ENCODE measurements around the gene APOL3.
"Not testable (repeated sequence)": the region's sequence is repeated elsewhere in the genome, so short reads cannot be mapped to it uniquely, and the experiment has no call there.

APOL3 gene

DNA sequence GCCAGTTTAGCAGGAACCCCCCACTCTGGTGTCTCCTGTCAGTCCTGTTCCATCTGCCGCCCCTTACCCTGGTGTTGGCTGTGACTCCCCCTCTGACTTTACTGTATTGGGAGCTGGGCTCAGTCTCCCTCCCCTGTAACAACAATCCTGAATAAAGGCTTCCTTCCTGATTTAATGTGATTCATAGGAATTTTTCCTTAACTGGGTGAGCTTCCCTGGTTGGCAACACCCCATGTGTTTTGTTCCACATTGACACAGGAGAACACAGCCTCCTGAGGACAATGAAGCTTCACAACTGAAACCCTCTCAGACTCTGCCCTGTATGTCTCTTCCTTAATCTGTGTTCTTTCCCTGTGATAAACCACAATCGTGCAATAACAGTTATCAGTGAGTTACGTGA, 32.6 kb upstream of the APOL3 start:
- DNase-seq (ENCODE audit: low read depth in 3 of 3, low spot score in 1 of 3), result no peak

DNA sequence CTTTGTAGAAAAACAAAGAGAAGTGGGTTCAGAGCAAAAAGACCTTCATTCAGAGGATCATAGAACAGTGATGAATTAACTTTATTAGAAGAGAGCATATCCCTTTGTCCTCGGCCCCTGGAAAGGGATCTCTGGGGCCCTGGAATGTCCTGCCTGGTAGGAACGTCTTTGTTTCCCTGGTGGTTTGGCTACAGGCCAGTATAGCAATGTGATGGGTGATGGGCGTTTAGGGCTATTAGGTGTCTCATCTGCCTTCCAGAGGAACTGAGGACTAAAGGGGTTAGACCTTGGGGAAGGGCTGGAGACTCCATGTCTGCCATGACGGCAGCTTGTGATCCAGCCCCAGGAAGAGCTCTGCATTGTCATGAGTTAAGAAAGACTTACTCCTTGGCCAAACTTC, 32.0 kb upstream of the APOL3 start:
- no peak for DNase-seq (ENCODE audit: low read depth in 3 of 3, low spot score in 1 of 3)

DNA sequence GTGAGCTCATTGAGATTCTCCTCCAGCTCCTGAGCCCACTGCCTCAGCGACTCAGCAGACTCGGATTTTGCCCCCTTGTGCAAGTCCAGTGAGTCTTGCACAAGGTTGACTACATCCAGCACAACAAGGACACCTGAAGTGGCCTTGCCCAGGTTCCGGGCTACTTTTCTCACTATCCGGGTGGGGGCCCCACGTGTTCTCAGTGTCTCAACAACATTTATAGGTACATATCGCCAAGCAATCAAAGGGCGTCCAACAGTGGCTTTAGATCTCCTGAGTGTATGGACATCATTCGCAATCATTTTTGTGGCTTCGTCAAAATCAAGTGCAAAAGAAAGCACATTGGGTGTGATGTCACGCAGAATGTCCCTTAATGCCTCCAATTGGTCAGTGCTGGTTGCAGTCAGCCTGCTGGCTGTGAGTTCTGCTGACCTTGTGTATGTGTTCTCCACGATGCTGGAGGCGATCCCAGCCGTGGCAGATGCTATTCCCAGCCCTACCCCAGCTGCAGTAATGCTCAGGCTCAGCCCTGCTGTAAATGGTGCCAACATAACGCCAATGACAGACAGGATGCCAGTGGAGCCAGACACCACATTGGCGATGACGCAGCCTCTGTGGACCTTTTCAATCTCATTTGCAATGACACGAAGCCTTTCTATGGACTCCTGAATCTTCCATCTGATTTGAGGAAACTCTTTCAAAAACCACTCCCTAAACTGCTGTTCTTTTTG, 30.7 kb upstream of the APOL3 start:
- DNase-seq (ENCODE audit: low read depth in 3 of 3, low spot score in 1 of 3), result no peak

DNA sequence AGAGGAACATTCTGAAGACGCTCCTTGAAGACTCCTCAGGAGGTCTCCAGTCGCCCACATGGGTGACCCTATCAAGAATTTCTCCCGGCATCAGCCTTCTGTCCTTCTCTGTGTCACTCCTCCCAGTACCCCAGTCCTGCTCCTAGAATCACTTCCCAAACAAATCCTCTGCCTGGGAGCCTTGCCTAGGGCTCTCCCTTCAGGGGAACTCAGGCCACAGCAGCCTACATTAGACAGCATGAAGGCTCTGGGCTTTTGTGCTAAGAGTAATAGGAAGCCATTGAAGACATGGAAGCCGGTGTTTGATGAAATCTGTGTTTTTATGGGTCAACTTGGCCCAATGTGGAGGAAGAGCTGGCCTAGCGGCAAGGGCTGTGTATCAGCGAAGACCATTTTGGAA, 27.3 kb upstream of the APOL3 start:
- DNase-seq (ENCODE audit: low read depth in 3 of 3, low spot score in 1 of 3), result not testable (repeated sequence)

DNA sequence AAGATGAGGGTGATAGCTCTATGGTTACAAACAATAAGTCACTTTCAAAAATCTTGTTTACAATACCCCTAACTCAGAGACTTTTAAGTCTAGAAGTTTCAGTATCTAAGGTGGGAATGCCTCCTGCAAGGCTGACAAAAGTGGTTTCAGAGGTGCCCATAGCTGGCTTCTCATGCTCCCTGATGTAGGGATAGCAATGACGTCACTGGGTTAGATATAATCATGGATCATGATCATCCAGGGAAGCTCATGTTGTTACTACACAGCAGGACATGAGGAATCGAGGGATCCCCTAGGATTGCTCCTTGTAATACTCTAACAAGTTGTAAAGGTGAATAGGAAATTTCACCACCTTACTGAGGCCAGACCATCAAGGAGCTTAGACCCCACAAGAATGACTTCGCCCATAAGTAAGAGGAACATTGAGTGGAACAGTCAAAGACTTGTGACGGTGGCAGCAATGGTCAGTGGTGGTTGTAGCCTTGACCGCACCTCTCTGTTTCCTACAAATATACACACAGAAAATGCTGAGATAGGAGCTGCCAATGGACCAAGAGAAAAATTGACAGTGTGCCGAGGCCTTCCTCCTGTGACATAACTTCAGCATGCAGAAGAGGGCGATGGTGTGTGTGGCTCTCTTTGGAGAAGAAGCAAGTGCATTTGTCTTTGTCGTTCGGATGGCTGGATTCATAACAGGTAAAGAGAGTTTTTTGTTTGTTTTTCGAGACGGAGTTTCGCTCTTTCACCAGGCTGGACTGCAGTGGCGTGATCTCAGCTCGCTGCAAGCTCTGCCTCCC, 25.5 kb upstream of the APOL3 start:
- DNase-seq (ENCODE audit: low read depth in 3 of 3, low spot score in 1 of 3), result no peak

DNA sequence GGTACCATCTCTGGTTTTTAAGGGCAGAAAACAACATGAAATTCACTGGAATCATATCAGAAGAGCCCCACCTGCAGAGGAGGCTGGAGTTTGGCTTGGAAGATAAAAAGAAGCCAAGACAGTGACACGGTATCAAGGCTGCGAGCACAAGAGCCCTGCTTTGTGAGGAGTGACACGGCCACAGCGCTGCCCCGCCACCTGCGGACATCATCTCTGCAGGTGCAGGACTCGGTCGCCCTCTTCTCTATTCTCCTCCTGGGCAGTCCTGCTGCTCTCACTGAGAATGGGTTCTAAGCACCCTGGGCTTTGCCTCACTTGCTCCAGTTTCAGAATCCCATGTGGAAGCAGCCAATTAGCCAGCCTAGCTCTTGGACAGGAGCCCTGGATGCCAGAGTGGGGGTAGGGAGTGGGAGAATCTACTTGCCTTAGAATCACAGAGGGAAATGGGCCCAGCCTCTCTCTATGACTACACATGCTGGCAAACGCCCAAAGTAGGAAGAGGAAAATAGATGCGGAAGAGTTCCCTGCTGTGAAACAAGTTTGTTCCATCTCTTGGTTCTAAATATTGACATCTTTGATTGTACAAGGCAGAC, 24.0 kb upstream of the APOL3 start:
- no peak for DNase-seq (ENCODE audit: low read depth in 3 of 3, low spot score in 1 of 3)

DNA sequence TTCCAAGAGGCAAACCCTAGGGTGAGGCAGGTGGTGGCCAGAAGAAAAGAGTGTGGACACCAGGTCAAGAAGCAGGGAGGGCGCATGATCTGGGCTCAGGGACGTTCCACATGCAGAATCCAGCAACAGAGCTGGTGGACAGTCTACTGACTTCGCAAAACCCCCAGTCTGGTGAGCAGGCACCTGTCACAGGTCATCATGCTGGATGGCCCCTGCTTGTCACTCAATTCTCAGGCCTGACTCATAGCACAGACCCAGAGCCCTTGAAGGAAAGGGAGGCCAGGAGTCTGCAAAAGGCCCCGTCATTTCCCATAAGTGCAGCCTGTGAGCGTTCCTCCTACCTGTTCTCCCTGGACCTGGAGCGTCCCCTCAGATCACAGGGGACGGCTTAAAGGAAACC, 22.9 kb upstream of the APOL3 start:
- no peak for DNase-seq (ENCODE audit: low read depth in 3 of 3, low spot score in 1 of 3)

DNA sequence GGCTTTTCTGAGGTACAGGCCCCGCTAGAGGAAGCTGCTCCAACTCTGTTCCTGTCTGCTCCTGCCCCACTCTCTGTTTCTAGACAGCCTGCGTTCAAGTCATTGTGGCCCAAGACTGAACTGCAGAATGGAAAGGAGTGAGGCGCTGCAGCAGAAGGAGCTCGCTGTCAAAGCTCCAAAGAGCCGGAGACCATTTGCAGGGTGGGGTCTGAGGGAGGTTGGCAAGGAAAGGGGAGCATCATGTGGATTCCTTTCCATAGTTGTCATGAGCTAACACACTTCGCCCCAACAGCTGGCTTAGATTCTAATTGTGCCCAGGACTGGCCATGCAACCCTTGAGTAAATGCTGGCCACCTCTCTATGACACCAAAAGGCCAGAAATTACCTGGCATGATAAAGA, 22.3 kb upstream of the APOL3 start:
- DNase-seq (ENCODE audit: low read depth in 3 of 3, low spot score in 1 of 3), result no peak

DNA sequence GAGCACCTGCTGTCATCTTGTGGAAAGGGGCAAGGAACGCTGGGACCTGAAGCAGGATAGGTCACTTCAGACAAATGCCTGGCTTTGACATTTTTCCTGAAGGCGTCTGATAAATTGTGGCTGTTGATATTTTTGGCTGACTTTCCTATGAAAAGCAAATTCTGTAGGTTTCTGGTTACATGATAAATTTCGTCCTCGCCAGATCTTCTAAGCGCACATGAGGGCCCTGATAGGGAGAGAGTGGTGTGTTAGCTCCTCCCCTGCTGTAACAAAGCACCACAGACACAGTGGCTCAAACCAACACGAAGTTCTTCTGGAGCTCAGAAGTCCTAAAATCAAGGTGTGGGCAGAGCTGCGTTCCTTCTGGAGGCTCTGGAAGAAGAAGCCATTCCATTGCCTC, 21.5 kb upstream of the APOL3 start:
- DNase-seq (ENCODE audit: low read depth in 3 of 3, low spot score in 1 of 3), result no peak

DNA sequence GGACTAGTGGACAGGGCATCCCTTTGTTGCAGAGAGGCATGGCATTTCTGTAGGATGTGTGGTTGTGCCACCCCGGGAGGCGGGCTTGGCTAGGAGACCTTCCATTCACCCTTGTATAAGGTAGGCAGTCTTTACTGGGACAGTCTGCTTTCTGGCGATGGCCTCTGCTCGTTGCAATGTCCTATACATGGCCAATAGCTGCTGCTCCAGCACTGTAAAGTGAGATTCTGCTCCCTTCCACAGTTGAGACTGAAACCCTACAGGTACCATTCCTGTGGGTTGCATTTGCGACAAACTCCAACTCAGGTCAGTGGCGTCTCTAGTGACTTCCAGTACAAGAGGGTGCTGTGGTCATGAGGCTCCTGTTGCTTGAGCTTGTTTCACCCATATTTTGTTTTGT, 20.4 kb upstream of the APOL3 start:
- DNase-seq (ENCODE audit: low read depth in 3 of 3, low spot score in 1 of 3), result no peak

DNA sequence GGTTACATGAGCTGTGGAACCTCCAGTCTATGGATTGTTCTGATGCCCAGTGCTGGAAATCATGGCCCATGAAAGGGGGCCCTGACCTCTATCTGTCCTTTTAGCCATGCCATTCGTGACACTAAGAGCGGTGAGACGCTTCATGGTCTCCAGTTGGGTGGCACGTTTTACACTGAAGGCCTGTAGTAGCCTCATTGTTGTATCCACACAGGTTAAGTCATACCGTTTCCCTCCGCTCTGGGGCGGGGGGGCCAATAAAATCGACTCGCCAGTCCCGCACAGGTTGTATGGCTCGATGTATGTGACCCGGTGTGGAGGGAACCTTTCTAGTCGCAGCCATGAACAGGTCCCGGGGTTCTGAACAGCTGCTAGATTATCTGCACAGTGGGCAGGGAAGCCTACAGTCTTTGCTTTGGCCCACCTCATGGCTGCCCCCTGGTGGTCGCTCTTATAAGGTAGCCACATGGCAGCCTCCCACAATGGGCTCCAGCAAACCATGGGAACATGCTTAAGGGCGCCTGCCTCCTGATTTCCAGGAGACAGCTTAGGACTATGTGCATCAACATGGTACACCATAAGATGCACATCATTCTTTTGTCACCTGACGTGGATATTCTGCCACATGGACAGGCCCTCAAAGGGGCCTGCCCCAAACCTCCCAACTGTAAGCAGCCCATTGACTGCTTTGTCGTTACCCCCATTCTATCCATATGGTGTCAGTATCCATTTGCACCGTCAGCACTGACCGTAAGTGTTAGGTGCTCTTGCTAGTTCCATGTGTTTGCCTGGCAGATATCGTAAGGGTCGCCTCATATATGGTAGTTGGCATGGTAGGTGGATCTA, 19.7 kb upstream of the APOL3 start:
- peak; percentile 68 to 84 (median 74) for DNase-seq (ENCODE audit: low read depth in 3 of 3, low spot score in 1 of 3)

DNA sequence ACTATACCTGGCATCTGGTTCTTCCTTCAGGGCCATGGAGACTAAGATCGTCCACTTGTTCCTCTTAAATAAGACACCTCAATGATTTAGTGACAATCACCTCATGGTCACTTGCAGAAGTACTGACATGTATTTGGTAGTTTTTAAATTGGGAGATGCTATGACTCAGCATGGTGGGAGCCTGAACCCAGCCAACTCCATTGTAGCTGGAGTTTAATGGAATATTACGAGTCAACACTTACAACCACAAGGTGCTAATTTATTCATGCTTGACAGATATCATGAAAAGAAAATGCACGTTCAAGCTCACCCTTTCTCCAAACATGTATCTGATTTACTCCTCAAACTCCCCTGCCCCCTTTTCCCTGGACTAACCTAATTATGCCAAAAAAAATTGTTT, 16.6 kb upstream of the APOL3 start:
- no peak for DNase-seq (ENCODE audit: low read depth in 3 of 3, low spot score in 1 of 3)

DNA sequence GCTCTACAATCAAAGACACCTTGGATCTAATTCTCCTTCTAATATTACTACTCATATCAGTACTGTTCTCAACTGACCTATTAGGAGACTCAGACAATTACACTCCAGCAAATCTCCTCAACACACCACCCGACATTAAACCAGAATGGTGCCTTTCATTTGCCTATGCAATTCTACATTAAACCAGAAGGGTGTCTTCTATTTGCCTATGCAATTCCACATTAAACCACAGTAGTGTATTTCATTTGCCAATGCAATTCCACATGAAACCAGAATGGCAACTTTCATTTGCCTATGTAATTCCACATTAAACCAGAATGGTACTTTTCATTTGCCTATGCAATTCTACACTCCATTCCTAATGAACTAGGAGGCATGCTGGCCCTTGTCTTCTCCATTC, 15.3 kb upstream of the APOL3 start:
- DNase-seq (ENCODE audit: low read depth in 3 of 3, low spot score in 1 of 3), result no peak

DNA sequence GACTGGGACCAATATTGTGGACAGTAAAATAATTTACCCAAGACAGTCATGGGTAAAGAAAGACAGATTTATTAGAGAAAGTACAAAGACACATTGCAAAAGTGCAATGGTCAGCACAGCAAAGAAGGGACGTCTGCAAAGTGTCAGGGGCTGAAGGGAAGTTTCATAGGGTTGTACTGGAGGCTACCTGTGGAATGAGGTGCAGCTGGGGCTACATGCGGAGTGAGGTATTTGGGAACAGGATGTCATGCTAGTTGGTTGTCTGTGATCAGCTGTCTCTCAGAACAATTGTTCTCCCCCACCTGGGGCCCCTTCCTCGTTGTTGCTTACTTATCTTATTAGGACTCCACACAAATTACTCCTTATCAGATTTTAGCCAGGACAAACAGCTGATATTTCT, 11.4 kb upstream of the APOL3 start:
- no peak for DNase-seq (ENCODE audit: low read depth in 3 of 3, low spot score in 1 of 3)

DNA sequence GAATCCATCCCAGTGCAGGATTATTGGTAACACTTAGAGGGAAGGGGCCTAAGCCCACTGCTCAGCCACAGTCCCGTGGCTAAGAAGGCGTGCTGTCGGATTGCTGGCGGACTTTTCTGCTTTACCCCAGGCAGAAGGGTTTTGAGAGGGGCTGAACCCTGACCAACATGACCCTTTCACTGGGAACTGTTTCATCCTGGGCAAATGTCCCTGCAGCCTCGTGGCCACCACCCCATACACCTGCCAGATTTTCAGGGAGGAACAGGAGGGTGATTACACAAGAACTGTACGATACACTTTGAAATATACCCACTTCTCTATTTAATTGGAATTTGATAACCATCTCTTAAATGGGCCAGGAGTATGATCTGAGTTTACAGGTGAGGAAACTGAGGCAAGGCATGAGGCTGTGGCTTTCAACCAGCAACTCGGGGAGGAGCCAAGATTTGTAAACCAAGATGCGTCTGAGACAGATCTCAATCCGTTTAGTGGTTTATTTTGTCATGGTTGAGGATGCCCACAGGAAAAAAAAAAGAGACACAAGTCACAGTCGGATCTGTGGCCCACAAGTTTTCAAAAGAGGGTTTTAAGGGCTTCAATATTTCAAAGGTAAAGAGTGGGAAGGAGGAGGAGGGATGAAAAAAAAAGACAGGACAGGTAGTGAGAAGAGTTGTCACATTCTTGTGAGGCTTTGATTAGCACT, 6.1 kb upstream of the APOL3 start:
- no peak for DNase-seq (ENCODE audit: low read depth in 3 of 3, low spot score in 1 of 3)

DNA sequence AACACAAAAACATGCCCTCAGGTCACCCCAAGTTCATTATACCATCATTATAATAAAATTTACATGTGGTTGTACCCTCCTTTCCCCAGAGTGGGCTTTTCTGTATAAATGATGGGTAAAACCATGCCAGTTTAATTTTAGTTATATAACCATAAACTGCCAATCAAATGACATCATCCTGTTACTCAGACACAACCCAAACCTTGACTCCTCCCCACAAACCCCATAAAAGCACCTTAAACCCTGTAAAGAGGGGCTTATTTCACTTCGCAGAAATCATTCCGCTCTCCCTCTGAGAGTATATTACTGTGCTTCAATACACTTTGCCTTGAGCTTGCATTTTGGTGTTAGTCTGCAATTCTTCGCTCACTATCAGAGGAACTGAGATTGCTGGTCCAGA, 5.5 kb upstream of the APOL3 start:
- no peak for DNase-seq (ENCODE audit: low read depth in 3 of 3, low spot score in 1 of 3)

DNA sequence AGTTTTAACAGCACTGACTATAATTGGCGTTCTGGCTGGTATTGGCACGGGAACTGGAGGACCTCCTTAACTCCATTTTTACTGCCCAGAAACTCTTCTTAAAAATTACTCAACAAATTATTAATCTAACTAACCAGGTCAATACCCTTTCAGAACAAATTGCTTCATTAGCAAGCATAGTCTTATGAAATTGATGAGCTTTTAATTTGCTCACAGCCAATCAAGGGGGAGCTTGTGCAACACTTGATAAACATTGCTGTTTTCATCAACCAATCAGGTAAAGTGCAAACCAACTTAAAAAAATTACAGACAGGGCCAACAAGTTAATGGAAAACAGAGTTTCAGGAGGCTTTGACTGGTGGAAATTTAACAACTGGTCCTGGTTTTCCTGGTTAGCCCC, 4.6 kb upstream of the APOL3 start:
- no peak for DNase-seq (ENCODE audit: low read depth in 3 of 3, low spot score in 1 of 3)

DNA sequence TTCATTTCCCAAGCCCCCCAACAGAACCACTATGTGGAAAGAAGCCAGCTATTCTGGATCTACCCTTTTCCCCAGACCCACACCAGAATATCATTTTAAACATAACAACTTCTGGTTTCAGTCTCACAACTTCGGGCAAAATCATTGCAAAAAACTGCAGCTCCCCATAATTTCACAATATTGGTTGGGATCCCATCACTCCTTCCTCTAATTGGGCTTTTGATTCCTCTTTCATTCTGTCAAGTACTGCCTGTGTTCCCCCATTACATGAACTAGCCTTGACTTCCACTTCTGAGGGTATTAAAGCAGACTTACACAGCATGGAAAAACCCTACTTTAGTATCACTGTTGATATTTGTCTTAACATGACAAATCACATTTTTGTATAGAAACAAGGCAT, 4.1 kb upstream of the APOL3 start:
- DNase-seq (ENCODE audit: low read depth in 3 of 3, low spot score in 1 of 3), result no peak

DNA sequence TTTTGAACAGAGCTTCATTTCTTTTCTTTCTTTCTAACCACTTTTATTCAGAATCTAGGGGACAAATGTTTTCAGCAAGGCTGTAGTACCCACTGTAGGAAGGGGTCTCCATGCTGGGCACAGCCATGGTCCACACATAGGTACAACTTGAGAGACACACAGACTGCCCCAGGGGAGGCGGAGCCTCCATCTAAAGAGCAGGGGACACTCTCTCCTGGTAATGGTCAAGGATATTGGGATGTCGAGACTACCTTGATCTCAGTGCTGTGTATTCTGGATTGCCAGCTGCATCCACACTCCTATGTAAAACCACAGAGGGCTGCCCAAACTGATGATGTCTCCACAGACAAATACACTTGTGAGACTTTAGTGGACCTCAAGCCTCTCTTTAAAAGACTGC, 2.9 kb upstream of the APOL3 start:
- DNase-seq (ENCODE audit: low read depth in 3 of 3, low spot score in 1 of 3), result no peak

DNA sequence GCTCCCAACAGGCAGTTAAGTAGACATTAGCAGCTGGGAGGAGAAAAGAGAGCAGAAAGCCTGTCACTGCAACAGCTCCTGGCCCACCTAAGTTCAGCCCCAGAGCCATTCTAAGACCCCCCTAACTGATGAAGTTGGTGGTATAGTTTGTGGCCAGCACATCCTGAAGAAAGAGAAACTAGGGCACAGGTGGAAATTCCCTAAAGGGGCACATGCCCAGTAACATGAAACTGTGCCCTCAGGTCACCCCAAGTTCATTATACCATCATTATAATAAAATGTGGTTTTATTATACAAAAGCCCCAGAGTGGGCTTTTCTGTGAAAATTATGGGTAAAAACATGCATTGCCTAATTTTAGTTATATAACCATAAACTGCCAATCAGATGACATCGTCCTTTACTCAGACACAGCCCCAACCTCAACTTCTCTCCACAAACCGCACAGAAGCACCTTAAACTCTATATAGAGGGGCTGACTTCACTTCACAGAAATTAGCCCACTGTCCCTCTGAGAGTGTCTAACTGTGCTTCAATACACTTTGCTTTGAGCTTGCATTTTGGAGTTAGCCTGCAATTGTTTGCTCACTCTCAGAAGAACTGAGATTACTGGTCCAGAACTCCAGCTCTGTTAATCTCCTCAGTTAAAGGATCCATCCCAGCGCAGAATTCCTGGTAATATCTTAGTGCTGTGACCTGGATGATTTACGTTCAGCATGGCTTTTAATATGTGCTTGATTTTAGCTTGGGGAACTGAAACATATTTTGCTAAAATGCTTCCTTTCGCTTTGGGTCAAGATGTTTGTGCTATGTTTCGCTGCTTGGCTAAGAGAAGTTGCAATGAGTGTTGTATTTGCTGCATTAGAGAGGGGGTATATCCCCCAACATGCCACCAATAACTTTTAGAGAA, 1.8 kb upstream of the APOL3 start:
- no peak for DNase-seq (ENCODE audit: low read depth in 3 of 3, low spot score in 1 of 3)

All from stimulated activated CD4-positive, alpha-beta T cell treated with anti-CD3 and anti-CD28 coated beads, TNF-alpha, amount 100 ng/mL, for 1 hour (primary cell).